Measurements from ENCODE around the gene PPP1R9A. TPM values are rescaled to one million over a fixed set of nuclear protein-coding genes. Genes with fewer than 3 reads are reported as not detected.
A peak's percentile ranks its signal among the peaks of the same experiment; 100 is the strongest.
"Not testable (repeated sequence)": the region's sequence is repeated elsewhere in the genome, so short reads cannot be mapped to it uniquely, and the experiment has no call there.

Gene PPP1R9A
- polyA plus RNA-seq, 1 donor, result 40.1 TPM

GRCh38 chr7:94973844-94974243 is 66.5 kb downstream of the PPP1R9A start:
- no peak for DNase-seq

GRCh38 chr7:94974423-94974822 is 67.0 kb downstream of the PPP1R9A start:
- DNase-seq, result no peak

GRCh38 chr7:94975336-94975735 is 67.9 kb downstream of the PPP1R9A start:
- no peak for DNase-seq

GRCh38 chr7:94980418-94981142 is 73.2 kb downstream of the PPP1R9A start:
- no peak for DNase-seq

- no peak for DNase-seq
These were observed 88.5 kb downstream of the PPP1R9A start for GRCh38 chr7:94995921-94996320.

- no peak for DNase-seq
These were observed 89.0 kb downstream of the PPP1R9A start for GRCh38 chr7:94996369-94996768.

GRCh38 chr7:94997547-94997946 is 90.2 kb downstream of the PPP1R9A start:
- DNase-seq, result no peak

- peak; percentile 53 for DNase-seq
These were observed 91.1 kb downstream of the PPP1R9A start for GRCh38 chr7:94998266-94999068.

- peak; percentile 73 for DNase-seq
These were observed 91.6 kb downstream of the PPP1R9A start for GRCh38 chr7:94999069-94999351.

- DNase-seq, result not testable (repeated sequence)
These were observed 92.2 kb downstream of the PPP1R9A start for GRCh38 chr7:94999601-95000000.

- no peak for DNase-seq
These were observed 93.9 kb downstream of the PPP1R9A start for GRCh38 chr7:95001258-95001657.

- DNase-seq, result no peak
These were observed 94.6 kb downstream of the PPP1R9A start for GRCh38 chr7:95001815-95002561.

GRCh38 chr7:95002775-95003174 is 95.4 kb downstream of the PPP1R9A start:
- no peak for DNase-seq

GRCh38 chr7:95004618-95005247 is 97.3 kb downstream of the PPP1R9A start:
- no peak for DNase-seq

GRCh38 chr7:95006010-95006409 is 98.6 kb downstream of the PPP1R9A start:
- no peak for DNase-seq

GRCh38 chr7:95008773-95009172 is 101.4 kb downstream of the PPP1R9A start:
- not testable (repeated sequence) for DNase-seq

- DNase-seq, result no peak
These were observed 103.9 kb downstream of the PPP1R9A start for GRCh38 chr7:95011146-95011928.

- no peak for DNase-seq
These were observed 104.6 kb downstream of the PPP1R9A start for GRCh38 chr7:95011995-95012394.

- no peak for DNase-seq
These were observed 110.6 kb downstream of the PPP1R9A start for GRCh38 chr7:95018021-95018420.

GRCh38 chr7:95026018-95026417 is 118.6 kb downstream of the PPP1R9A start:
- DNase-seq, result no peak

- DNase-seq, result no peak
These were observed 119.2 kb downstream of the PPP1R9A start for GRCh38 chr7:95026421-95027072.

Measured in left kidney (tissue), 2 donors.